ENCODE results near the gene REV1.
A peak's percentile ranks its signal among the peaks of the same experiment; 100 is the strongest.
"Not testable (repeated sequence)": the region's sequence is repeated elsewhere in the genome, so short reads cannot be mapped to it uniquely, and the experiment has no call there.

REV1 gene

DNA sequence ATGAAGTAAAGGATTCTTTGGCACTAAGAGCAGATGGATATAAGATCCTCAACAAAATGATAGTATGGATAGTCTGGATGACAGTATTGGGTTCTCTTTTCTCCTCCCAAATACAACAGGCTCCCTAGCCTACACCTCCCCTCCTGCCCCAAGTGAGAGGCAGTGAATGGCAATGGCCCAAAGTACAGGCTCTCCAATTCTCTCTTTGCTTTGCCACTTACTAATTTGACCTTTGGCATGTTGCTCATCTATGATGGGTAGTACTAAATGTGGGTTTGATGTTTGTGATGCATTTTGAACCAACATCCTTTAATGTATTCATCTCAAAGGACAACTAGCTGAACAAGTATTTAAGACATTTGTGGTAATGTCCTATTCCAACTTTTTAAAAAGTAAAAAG lies 86.7 kb downstream of the REV1 start:
- no peak for DNase-seq (ENCODE audit: low spot score)

DNA sequence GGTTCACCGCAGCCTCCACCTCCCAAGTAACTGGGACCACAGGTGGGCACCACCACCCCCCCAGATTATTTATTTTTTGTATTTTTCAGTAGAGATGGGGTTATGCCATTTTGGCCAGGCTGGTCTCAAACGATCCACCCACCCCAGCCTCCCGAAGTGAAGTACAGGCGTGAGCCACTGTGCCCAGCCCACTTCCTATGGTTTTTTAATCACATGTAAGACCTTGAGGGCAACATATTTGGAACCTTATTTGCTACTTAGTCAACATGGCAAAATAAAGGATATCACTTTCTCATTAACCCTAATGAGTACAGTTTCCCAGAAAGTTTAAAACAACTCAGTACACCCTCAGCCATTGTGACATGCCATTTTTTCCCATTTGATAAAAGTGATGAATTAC lies 88.0 kb downstream of the REV1 start:
- DNase-seq (ENCODE audit: low spot score): no peak

DNA sequence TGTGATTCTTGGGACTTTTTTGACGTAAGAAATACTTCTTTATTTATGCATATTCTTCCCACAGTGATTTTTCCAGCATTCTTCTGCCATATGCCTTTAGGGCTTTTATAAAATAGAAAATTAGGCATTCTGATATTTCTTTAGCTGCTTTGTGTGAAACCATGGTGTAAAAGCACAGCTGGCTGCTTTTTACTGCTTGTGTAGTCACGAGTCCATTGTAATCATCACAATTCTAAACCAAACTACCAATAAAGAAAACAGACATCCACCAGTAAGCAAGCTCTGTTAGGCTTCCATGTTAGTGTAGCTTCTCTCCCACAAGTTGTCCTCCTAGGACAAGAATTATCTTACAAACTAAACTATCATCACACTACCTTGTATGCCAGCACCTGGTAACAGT lies 90.0 kb downstream of the REV1 start:
- no peak for DNase-seq (ENCODE audit: low spot score)

DNA sequence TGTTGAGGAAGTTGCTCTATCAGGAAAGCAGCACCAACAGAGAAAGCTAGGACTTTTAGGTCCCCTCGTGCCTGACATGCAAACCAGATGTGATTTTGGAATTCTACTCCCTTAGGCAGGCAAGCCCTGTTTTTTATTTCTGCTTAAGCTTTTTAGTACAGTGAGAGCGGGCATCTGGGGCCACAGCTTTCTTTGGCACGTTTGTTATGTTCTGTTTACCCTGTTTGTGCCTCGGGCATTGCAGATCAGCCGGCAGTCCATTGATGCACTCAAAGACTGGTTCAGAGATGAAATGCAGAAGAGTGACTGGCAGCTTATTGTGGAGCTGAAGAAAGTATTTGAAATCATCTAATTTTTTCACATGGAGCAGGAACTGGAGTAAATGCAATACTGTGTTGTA lies 90.8 kb downstream of the REV1 start:
- no peak for DNase-seq (ENCODE audit: low spot score)

DNA sequence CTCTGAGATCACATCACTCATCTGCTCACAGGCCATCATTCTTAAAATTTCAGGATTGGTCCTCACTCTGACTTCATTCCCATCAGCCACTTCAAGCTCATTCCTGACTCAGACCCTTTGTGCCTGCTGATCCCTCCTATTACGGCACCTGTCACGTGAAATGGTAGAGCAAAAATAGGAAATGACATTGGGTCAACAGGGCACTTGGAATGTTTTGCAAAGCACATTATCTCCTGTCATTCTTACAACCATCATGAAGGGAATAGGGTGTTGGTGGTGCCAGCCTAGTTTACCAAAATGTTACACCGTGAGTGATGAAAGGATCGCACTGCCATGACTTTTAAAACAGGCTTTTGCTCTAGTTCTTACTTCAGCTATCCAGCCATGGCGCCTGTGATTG lies 91.5 kb downstream of the REV1 start:
- no peak for DNase-seq (ENCODE audit: low spot score)

DNA sequence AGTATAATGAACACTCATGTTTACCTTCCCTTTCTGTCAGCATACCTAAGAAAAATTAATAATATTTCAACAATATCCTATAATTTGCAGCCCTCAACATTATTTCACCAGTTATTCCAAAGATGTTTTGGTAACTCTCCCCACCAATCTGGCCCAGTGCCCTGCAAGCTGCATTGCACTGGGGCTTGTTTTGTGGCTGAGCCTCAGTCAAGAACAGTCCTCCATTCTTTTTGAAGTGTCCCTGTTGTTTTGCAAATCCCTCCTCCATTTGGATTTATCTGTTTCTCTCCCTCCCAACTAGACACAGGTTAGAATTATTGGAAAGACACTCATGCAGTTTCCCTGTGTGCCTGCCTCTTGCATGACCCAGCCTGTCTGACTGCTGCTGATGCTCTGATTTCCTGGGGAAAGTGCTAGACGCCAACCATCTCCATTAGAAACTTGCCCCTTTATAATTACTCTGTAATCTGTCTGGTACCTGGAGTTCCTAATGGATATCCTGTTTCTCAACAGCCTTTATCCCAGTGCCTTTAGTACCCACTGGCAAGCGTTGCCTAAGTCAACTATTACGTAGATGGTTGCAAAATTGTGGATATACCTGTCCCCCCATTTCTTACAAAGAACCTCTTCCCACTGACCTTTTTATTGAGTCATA lies 92.4 kb downstream of the REV1 start:
- DNase-seq (ENCODE audit: low spot score): no peak

DNA sequence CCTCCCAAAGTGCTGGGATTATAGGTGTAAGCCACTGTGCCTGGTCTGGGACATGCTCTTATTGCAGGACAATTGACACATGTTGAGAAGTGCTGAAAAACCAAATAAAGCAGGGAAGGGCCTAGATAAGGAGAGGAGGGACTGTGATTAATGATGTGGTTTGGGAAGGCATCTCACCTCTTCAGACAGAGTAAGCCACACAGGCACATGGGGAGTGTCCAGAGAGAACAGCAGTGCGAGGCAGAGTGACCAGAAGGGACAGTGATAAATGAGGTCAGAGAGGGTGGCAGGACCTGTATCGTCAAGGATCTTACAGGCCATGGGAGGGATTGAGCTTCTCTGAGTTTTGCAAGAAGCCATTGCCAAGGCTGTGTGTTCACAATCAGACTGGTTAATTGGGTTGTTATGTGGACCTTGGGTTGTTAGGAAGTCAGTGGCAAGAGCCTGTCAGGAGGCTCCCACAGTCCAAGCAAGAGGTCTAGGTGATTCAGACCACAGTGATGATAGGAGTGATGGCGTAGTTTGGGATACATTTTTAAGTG lies 94.2 kb downstream of the REV1 start:
- no peak for DNase-seq (ENCODE audit: low spot score)

DNA sequence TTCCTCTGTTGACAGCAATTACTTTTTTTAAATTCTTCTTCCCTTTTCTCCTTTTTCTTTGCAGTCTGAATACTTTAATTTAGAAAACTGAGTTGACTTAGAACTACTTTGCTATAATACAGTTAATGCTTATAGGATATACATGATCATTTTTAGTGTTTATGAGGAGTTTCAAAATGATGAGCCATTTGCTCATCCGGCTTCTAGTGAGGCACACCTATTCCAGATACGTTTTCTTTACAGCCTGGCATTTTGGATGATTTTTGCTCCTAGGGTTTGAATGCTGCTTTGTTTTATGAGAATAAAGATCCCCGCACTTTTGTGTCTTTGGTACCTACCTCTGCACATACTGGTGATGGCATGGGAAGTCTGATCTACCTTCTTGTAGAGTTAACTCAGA lies 99.9 kb downstream of the REV1 start:
- DNase-seq (ENCODE audit: low spot score): no peak

DNA sequence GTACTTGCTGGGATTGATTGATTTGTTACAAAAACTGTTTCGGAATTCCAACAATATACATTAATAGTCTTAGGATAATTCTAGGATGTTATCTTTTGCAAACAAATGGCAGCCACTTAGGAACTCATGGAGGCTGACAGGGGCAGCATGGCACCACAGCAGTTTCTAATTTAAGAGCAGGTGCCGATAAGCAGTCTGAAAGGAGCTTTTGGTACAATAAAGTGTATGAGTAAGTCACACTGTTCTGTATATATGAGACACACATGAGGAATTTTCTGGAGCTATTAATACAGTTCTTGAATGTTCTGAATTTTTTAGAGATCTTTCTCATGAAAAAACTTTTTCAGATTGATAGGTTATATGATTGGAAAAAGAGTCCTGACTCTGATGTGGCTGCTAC lies 100.4 kb downstream of the REV1 start:
- peak; percentile 31 for DNase-seq (ENCODE audit: low spot score)

DNA sequence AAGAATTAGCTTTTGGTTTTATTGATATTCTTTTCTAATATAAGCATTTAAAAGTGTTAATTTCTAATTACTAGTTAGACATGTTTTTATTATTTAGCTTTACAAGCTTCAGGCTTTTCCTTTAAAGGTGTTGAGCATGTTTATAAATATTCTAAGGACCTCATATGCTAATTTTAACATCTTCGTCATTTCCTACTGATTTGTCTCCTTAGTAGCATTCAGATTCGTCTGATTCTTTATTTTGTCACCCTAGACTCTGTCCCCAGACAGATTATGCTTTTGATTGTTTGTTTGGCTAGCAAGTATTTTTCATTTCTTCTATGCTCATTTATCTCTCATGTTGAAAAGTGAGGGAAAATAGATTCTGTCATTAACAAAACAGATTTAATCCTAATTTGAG lies 100.9 kb downstream of the REV1 start:
- DNase-seq (ENCODE audit: low spot score): no peak

DNA sequence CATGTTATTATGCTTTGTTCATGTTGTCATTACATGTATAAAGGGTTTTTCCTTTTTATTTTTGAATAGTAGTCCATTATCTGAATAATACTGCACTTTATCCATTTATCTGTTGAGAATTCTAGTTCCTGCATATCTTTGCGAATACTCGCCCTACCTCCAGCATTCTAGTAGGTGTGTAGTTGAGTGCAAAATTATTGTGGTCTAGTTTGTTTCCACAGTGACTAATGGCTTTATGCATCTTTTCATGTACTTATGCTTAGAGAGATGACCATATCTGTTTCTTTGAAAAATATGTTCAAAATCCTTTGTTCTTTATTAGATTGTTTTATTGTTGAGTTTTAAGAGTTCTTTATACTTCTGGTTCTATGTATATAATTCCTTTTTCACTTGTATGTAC lies 103.8 kb downstream of the REV1 start:
- no peak for DNase-seq (ENCODE audit: low spot score)

DNA sequence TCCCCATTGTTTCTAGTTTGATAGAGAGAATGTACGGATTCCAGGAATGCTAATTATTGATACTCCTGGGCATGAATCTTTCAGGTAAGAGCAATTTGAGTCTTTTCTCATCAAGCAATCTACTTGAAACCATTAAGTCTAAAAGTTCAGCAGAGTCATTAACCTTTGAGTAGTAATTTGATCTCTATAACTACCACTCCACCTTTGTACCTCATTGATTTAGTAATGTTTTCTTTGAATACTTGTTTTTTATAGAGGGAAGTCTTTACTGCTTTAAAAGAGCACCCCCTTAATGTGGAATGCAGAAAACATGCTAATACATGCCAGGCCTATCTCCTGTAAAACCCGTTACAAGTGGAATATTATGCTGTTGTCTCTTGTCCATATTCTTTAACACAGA lies 107.7 kb downstream of the REV1 start:
- no peak for DNase-seq (ENCODE audit: low spot score)

DNA sequence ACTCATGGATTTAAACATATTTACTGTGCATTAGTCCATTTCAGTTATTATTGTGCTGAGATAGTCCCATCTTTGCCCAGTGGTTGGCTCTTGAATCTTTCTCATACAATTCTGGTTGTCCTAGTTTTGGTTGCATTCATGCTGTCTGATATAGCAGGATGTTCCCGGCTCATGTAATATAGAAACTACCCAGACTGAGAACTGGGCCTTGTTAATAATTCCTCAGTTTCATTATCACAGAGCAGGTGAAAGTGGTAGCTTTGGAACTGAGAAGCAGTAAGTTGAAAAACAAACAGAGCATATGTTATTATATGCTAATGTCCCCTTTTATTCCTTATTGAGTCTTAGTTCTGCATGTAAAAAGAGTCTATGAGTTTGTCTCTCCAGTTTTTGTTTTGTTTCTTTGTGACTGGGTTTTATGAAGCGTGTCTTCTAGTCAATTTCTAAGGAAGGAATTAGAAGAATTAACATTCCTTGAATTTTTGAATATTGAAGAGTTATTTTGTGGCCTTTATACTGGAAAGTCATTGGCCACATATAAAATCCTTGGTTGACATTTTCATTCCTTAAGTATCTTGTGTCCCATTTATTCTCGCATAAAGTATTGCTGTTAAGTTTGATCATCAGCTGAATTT lies 109.3 kb downstream of the REV1 start:
- DNase-seq (ENCODE audit: low spot score): no peak

DNA sequence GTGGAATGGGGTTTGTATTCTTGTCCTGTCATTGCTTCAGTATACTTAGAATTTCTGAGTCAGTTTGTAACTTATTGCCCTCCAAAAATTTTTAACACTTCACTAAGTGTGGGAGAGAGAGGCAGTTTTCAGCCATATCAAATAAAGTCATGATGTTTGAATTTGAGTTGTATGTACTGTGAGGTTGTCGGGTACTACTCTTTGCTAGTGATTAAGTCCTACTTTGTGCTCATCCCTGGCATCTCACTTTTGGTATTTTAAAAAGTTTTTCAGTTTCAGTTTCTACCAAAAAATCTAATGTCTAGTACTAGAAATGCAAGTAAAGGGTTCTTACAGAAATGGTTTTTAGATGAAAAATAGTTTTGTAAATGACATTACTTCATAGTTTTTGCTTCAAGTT lies 111.9 kb downstream of the REV1 start:
- DNase-seq (ENCODE audit: low spot score): no peak

DNA sequence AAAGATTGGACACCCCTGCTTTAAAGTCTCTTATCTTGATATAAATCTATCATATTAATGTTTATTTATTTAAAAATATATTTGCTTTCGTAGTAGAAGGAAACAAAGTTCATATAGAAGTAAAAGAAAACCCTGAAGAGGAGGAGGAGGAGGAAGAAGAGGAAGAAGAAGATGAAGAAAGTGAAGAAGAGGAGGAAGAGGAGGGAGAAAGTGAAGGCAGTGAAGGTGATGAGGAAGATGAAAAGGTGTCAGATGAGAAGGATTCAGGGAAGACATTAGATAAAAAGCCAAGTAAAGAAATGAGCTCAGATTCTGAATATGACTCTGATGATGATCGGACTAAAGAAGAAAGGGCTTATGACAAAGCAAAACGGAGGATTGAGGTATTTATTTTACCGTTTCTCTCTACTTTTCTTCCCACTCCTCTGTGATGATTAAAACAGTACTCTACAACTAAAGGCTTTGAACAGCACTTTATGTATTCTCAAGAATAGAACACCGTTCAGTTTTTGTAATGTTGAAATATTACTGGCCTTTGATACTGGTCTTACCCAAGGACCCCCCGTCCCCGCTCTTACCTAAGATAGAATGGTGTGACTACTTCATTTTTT lies 113.5 kb downstream of the REV1 start:
- DNase-seq (ENCODE audit: low spot score): no peak

DNA sequence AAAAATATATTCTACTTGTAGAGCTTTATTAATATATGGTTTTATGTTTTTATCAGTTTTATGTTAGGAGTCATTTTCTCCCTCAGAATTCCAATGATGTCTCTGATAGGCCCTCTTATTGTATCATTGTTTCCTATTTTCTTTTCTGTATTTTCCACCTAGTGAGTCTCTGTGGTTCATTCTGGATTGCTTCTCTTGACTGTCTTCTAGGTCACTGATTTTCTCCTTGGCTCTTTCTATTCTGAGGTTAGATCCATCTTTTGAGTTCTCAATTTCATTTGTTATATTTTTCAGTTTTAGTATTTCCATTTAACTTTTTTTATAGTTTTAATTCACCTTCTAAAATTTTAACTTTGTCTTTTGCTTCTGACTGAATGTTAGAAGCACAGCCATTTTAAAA lies 115.1 kb downstream of the REV1 start:
- no peak for DNase-seq (ENCODE audit: low spot score)

DNA sequence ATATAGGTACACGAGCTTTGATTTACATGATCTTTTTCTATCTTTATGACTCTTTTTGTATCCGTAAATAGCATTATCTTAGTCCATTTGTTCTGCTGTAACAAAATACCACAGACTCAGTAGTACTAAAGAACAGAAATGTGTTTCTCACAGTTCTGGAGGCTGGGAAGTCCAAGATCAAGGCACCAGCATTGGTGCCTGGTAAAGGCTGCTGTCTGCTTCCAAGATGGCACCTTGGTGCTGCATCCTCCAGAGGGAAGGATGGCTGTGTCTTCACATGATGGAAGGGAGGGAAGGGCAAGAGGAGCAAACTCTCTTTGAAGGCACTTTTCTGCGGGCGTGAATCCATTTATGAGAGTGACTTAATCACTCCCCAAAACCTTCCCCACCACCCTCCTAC lies 116.7 kb downstream of the REV1 start:
- DNase-seq (ENCODE audit: low spot score): no peak

DNA sequence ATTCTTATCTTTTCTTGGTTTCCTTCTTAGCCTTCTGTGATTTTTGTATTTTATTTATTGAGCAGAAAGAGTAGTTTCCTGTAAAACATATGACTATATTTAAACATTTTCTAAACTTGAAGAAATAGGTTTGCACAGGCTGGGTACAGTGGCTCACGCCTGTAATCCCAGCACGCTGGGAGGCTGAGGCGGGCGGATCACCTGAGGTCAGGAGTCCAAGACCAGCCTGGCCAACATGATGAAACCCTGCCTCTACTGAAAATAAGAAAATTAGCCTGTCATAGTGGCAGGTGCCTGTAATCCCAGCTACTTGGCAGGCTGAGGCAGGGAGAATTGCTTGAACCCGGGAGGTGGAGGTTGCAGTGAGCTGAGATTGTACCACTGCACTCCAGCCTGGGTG lies 121.0 kb downstream of the REV1 start:
- not testable (repeated sequence) for DNase-seq (ENCODE audit: low spot score)

DNA sequence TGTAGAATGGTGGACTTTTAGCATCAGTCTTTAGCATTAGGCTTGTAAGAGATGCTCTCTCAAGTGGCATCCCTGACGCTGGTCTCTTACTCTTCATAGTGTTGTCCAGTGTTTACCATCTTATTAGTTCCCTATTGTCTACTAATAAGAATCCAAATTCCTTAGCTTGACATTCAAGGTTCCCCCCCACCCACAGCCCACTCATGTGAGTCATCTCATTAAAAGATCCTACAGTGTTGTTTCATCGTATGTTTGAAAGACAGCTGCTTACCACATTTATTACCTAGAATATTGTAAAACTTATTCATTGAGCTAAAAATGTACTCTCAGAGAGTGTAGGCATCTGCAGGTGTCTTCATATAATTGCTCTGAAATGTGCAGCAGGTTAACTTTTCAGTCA lies 124.2 kb downstream of the REV1 start:
- DNase-seq (ENCODE audit: low spot score): no peak

DNA sequence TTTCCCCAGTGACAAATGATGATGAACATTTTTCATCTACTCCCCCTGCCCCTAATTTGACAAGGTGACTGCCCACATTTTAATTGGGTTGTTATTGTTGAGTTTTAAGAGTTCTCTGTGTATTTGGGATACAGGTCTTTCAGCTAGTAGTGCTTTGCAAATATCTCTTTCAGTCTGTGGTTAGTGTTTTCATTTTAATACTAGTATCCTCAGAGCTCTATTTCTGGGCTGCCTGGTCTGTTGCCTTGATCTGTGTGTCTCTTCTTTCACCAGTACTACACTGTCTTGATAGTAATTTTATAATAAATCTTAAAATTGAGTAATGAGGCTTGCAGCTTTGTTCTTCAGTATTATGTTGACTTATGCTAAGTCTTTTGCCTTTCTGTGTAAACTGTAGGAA lies 133.0 kb downstream of the REV1 start:
- DNase-seq (ENCODE audit: low spot score): no peak

DNA sequence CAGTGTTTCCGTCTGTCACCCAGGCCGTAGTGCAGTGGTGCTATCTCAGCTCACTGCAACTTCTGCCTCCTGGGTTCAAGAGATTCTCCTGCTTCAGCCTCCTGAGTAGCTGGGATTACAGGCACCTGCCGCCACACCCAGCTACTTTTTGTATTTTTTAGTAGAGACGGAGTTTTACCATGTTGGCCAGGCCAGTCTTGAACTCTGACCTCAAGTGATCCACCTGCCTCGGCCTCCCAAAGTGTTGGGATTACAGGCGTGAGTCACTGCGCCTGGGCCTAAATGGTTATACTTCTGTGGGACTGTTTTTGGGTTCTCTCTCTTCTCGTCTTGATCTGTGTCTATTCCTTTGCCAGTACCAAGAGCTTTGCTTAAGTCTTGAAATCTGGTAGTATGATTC lies 135.0 kb downstream of the REV1 start:
- DNase-seq (ENCODE audit: low spot score): not testable (repeated sequence)

DNA sequence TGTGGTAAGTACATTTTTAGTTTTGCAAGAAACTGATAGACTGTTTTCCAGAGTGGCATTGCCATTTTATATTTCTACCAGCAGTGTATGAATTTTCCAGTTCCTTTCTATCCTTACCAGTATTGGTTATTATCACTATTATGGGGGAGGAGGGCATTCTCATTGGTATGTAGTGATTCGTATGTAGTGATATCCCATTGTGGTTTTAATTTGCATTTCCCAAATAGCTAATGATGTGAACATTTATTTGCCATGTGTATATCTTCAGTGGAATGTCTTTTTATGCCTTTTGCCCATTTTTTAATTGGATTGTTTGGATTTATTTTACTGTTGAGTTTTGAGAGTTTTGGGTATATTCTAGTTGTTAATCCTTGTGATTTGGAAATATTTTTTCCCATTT lies 135.7 kb downstream of the REV1 start:
- DNase-seq (ENCODE audit: low spot score): peak; percentile 47

All from AG08395 (cell line).